Measurements from ENCODE around the gene FBXO39. TPM values are rescaled to one million over a fixed set of nuclear protein-coding genes. Genes with fewer than 3 reads are reported as not detected.

FBXO39 gene
- not detected in 5 replicates for total RNA-seq (2022; extraction: Qiagen RNA extraction)

GRCh38 chr17:6775871-6776405, at the start of gene FBXO39:
Gene FBXO39 (plus strand): TSS chr17:6776215. CDS start chr17:6779869, 3,654 bp downstream.

DNA sequence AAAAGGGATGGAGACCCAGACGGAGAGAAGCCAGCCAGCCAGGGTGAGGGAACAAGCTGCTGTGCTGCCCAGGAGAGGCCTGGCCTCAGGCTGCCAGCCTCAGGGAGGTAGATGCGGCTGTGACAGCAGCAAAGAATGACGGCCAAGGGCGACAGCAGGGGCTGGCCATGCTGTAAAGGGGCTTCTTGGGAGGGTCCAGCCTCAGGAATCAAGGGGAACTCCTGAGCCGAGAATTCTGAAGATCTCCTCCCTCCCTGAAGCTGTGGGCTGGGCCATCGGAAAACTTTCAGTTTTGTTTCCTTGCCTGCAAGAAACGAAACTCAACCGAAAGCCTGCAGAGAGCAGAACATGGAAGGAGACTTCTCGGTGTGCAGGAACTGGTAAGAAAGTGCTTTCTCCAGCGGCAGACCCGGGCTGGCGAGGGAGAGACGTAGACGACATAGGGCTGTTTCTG, 20.3 kb upstream of the FBXO39 start, which contains the start of gene XAF1:
Gene XAF1, plus strand, starts transcription at position 316 of the 454 bp plus-strand sequence. Its CDS starts 33 bp downstream, at position 349.

GRCh38 chr17:6831661-6832263, 55.7 kb downstream of the FBXO39 start, which contains the start of gene TEKT1:
Gene TEKT1 (minus strand): TSS chr17:6831729. CDS start chr17:6830376, 1,353 bp downstream.

Other genes with a start within 250 kb of the FBXO39 start
- gene PITPNM3, start 219.7 kb upstream of the FBXO39 start, total RNA-seq (2022; extraction: Qiagen RNA extraction), result 1.7 to 2.8 TPM (median 2.2 TPM) in 5 replicates
- 17.5 to 20.8 TPM (median 19.1 TPM) in 5 replicates for gene KIAA0753, start 135.5 kb upstream of the FBXO39 start, total RNA-seq (2022; extraction: Qiagen RNA extraction)
- 404 to 457 TPM (median 423 TPM) in 5 replicates for gene TXNDC17, start 135.2 kb upstream of the FBXO39 start, total RNA-seq (2022; extraction: Qiagen RNA extraction)
- 22.7 to 35.1 TPM (median 31.9 TPM) in 5 replicates for gene MED31, start 124.6 kb upstream of the FBXO39 start, total RNA-seq (2022; extraction: Qiagen RNA extraction)
- 1.7 to 3.5 TPM (median 2.6 TPM) in 5 replicates for gene C17orf100, start 124.5 kb upstream of the FBXO39 start, total RNA-seq (2022; extraction: Qiagen RNA extraction)
- 0.06 to 0.54 TPM (median 0.27 TPM) in 5 replicates for gene SLC13A5, start 62.8 kb upstream of the FBXO39 start, total RNA-seq (2022; extraction: Qiagen RNA extraction)
- 0.10 TPM in 1 of 5 replicates, not detected in the others for gene XAF1, start 20.2 kb upstream of the FBXO39 start, total RNA-seq (2022; extraction: Qiagen RNA extraction)
- gene TEKT1, start 55.5 kb downstream of the FBXO39 start, total RNA-seq (2022; extraction: Qiagen RNA extraction), result 0.04 to 0.23 TPM (median 0.07 TPM) in 4 of 5 replicates, not detected in the other
- gene ALOX12, start 219.8 kb downstream of the FBXO39 start, total RNA-seq (2022; extraction: Qiagen RNA extraction), result not detected in 5 replicates
- 415 to 498 TPM (median 447 TPM) in 5 replicates for gene RNASEK, start 236.4 kb downstream of the FBXO39 start, total RNA-seq (2022; extraction: Qiagen RNA extraction)
- gene BCL6B, start 246.8 kb downstream of the FBXO39 start, total RNA-seq (2022; extraction: Qiagen RNA extraction), result not detected in 5 replicates